AG09309 (cell line): Measurements from ENCODE around the gene GOLGA8N.

Experiments
- DNase-seq: peaks from one replicate; pipeline ENCODE4 v3.0.0-alpha.2; 2010; ENCODE audit warnings: low read depth
- H3K4me3 ChIP-seq: 2 replicates; pipeline ENCODE4 v1.5.1; 2011; ENCODE audit warnings: mild to moderate bottlenecking, low read depth, low read length, moderate library complexity; ENCODE audit not compliant: control insufficient read depth
- CTCF ChIP-seq: IDR thresholded peaks from 2 replicates; pipeline ENCODE4 v1.5.1; 2011; ENCODE audit warnings: mild to moderate bottlenecking, low read depth, low read length, inconsistent platforms; ENCODE audit not compliant: insufficient read depth, control insufficient read depth; ENCODE audit errors: missing control alignments

Gene GOLGA8N

GRCh38 chr15:32636908-32637567, 43.8 kb downstream of the GOLGA8N start:
- H3K4me3 ChIP-seq, result no peak overlapping the region
- no peak for DNase-seq
- TF ChIP-seq CTCF, result no peak

GRCh38 chr15:32637704-32638103, 44.4 kb downstream of the GOLGA8N start:
- H3K4me3 ChIP-seq, result no peak overlapping the region
- no peak for DNase-seq
- no peak for TF ChIP-seq CTCF

DNA sequence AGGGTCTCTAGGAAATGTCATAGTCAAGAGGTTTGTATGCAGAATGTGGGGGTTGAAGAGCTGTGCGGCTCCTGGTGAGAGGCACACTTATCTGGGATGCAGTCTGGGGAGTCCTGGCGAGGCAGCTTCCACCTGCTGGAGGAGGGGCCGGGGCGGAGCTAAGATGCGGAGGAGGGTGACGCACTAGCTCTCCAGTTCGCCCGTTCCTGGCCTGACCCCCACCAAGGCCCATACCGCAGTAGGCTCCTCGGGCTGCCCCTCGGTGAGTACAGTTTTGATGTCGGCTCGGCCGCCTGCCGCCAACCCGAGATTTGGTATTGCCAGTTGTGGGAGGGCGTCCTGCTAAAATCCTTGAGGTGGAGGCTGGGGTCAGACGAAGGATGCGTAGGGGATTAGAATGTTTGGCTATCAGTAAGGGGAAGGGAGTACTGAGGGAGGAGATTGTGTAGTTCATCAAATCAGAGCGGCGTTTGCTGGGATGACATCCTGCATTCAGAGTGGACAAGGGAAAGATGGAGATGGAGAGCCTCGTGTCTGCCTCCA, 48.3 kb downstream of the GOLGA8N start, which contains the start of gene SCG5:
Gene SCG5 (plus strand): TSS at position 194 of the 543 bp plus-strand sequence. CDS start 1,883 bp downstream, outside the sequence.
- no peak for TF ChIP-seq CTCF
- no peak within 1 kb of the TSS for H3K4me3 ChIP-seq
- DNase-seq, result no peak

GRCh38 chr15:32642667-32643435, 49.6 kb downstream of the GOLGA8N start:
- no peak for DNase-seq
- no peak overlapping the region for H3K4me3 ChIP-seq
- no peak for TF ChIP-seq CTCF

- no peak overlapping the region for H3K4me3 ChIP-seq
- no peak for DNase-seq
- TF ChIP-seq CTCF, result no peak
Observed at GRCh38 chr15:32643907-32644445, 50.7 kb downstream of the GOLGA8N start.

GRCh38 chr15:32646291-32646690, 53.0 kb downstream of the GOLGA8N start:
- no peak overlapping the region for H3K4me3 ChIP-seq
- TF ChIP-seq CTCF, result no peak
- no peak for DNase-seq
